Islet precursor cell (in vitro differentiated cells): ENCODE measurements around the gene USP34.
A peak's percentile ranks its signal among the peaks of the same experiment; 100 is the strongest.
"Not testable (repeated sequence)": the region's sequence is repeated elsewhere in the genome, so short reads cannot be mapped to it uniquely, and the experiment has no call there.

ENCODE experiments used
- DNase-seq: peaks from one replicate; pipeline ENCODE4 v3.0.0-alpha.2; 2018

Gene USP34

DNA sequence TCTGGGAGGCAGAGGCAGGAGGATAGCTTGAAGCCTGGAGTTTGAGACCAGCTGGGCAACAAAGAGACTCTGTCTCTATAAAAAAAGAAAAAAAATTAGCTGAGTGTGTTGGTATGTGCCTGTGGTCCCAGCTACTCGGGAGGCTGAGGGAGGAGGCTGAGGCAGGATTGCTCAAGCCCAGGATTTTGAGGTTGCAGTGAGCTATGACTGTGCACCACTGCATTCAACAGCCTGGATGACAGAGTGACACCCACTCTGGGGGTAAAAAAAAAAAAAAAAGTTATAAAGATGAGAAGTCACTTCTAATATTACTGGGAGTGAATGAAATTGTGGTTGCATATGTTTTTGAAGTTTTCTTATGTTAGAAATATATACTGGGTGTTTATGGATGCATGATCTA, 237.3 kb downstream of the USP34 start:
- DNase-seq, result no peak

DNA sequence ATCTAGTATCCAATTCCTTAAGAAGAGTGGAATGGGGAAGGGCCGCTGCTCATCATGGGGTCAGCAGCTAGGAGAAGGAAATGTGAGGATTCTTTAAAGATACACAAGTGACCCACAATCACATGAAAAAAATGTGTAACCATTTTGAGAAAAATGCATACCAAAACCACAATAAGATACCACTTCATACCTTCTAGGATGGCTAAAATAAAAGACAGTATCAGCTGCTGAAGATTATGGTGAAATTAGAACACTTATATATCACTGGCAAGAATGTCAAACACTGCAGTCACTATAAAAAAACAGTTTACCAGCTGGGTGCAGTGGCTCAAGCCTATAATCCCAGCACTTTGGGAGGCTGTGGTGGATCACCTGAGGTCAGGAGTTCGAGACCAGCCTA, 241.0 kb downstream of the USP34 start:
- no peak for DNase-seq

DNA sequence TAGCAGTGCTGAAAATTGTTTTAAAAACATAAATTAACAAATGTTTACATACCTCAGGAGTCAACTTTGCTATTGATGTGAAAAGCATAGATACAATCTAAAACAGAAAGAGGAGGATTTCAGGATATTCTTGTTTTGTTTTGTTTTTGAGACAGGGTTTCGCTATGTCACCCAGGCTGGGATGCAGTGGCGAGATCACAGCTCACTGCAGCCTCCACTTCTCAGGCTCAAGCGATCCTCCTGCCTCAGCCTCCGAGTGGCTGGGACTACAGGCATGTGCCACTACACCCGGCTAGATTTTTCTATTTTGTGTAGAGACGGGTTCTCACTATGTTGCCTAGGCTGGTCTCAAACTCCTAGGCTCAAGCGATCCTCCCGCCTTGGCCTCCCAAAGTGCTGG, 248.3 kb downstream of the USP34 start:
- DNase-seq, result no peak

GRCh38 chr2:61221819-61222218, 249.1 kb downstream of the USP34 start:
- DNase-seq, result no peak

DNA sequence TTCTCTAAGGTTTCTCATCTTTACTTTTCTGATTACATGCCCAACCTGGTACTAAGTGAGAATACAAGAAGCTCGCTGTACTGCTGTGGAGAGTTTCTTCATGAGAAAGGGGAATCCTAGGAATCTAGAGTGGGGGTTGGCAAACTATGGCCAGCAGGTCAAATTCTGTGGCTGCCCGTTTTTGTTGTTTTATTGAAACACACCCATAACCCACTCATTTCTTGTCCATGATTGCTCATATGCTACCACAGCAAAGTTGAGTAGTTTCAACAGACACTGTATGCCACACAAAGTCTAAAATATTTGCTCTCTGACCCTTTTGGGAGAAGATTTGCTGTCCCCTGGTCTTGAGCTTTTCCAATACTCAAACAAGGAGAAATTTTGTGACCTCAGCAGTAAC, 250.1 kb downstream of the USP34 start:
- no peak for DNase-seq

- no peak for DNase-seq
Measured at GRCh38 chr2:61218817-61219170, 252.1 kb downstream of the USP34 start.

DNA sequence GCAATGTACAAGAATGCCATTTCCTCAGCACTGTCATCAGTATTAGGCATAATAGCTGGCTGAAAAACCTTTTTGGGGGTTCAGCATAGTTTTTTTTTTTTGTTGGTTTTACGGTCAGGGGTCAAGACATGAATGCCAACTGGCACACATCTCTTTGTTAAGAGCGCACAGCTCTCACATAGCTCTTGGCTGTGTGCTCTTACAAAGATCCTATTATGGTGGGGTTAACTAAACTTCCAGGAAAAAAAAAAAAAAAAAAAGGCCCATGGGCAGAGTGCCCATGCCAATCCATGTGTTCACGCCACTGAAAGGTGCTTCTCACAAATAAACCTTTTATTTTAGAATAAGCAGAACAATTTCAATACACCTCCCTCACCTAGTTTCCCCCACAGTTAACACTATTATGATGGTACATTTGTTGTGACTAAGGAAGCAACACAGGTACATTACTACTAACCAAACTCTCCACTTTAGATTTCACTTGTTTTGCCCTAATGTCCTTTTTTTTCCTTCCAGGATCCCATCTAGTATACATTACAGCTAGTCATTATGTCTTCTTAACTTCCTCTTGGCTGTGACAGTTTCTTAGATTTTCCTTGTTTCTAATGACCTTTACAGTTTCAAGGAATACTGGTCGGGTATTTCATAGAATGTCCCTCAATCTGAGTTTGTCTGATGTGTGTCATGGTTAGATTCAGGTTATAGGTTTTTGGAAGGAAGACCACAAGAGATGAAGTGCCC, 252.6 kb downstream of the USP34 start:
- DNase-seq, result no peak

DNA sequence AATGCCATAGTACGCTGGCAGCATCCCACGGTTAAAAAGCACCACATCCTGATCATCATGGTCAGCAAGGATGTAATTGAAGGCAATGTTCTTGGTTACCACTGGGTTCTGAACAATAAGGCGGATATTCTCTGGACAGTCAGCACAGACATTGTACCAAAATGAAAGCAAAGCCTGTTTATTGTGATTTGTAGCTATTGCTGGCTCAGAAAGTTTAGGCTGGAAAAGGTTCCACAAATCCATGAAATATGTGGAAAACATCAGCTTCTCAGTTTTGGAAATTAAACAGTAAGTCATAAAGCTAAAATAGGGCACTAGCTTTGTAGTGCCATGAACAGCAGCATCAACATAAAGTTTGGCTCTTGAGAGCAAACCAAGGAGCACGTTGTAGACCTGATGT, 256.7 kb downstream of the USP34 start:
- DNase-seq, result no peak

DNA sequence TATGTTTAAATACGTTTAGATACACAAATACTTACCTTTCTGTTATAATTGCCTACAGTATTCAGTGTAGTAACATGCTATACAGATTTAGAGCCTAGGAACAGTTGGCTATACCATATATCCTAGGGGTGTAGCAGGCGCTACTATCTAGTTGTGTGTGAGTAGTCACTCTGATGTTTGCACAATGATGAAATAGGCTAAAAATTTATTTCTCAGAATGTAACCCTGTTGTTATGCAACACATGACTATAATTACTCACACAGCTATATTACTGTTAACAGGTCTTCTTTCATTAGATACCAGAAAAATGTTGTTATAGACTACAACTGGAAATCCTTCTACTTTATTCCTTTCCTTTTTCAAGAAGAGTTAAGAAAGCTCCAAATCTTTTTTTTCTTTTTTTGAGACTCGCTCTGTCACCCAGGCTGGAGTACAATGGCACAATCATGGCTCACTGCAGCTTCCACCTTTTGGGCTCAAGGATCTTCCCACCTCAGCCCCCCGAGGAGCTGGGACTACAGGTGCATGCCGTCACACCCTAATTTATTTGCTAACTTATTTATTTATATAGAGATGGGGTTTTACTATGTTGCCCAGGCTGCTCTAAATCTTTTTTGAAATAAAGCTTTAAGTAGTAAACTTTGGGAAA, 260.4 kb downstream of the USP34 start:
- no peak for DNase-seq

DNA sequence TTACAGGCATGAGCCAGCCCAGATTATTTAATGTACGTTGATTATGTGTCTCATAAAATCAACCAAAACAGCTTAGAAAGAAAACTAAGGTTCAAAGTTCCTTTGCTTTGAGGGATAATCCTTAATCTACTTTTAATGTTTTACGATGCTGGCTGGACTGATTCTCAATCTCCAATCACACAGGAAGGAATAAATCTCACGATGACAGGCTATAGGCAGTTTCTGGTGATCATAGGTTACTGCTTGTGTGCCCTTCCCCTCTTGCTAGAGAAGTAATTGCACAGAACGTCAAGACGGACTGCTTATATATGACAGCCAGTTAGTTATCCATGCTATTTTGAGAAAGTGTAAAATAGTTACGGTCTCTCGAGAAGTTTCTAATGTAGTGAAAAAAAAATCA, 265.8 kb downstream of the USP34 start:
- DNase-seq, result no peak

DNA sequence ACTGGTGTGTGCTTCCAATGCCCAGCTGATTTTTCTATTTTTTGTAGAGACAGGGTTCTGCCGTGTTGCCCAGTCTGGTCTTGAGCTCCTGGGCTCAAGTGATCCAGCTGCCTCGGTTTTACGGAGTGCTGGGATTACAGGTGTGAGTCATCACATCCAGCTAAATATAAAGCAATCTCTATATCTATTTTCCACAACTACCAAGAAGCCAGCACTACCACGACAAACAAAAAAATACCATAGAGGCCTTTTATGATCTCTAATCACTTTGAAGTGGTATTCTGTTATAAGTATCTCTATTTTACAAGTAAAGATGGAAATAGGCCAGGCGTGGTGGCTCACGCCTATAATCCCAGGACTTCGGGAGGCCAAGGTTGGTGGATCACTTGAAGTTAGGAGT, 274.2 kb downstream of the USP34 start:
- DNase-seq, result no peak

DNA sequence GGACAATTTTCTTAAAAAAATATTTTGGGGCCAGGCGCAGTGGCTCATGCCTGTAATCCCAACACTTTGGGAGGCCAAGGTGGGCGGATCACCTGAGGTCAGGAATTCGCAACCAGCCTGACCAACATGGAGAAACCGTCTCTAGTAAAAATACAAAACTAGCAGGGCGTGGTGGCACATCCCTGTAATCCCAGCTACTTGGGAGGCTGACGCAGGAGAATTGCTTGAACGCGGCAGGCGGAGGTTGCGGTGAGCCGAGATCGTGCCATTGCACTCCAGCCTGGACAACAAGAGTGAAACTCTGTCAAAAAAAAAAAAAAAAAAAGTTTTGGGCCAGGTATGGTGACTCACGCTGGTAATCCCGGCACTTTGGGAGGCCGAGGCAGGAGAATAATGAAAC, 276.2 kb downstream of the USP34 start:
- DNase-seq, result not testable (repeated sequence)

GRCh38 chr2:61193670-61194561, 277.0 kb downstream of the USP34 start:
- DNase-seq, result no peak

- no peak for DNase-seq
Measured at GRCh38 chr2:61187085-61187484, 283.8 kb downstream of the USP34 start.

DNA sequence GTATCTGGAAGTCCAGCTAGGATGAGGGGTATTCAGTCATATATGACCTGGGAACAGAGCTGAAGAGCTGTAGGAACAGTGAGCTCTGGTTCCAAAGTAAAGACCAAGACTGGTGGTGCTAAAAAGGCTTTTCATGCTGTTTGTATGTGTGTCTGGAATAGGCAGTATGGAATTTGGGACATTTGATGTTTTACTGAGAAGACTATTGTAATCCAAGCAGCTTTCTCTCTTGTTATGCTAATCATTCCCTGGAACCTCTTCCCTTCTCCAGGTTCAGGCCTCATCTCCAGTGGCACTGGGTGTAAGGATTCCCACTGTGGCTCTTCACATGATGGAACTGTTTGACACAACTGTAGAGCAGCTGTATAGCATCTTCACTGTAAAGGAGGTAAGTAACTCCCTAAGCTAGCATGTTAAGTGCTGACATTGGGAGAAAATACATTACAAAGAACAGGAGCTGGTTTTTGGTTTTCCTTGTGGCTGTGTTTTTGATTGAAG, 285.6 kb downstream of the USP34 start:
- no peak for DNase-seq

- DNase-seq, result no peak
Measured at GRCh38 chr2:61184263-61184662, 286.6 kb downstream of the USP34 start.

- no peak for DNase-seq
Measured at GRCh38 chr2:61183795-61184194, 287.1 kb downstream of the USP34 start.

- DNase-seq, result no peak
Measured at GRCh38 chr2:61182059-61182383, 288.9 kb downstream of the USP34 start.

DNA sequence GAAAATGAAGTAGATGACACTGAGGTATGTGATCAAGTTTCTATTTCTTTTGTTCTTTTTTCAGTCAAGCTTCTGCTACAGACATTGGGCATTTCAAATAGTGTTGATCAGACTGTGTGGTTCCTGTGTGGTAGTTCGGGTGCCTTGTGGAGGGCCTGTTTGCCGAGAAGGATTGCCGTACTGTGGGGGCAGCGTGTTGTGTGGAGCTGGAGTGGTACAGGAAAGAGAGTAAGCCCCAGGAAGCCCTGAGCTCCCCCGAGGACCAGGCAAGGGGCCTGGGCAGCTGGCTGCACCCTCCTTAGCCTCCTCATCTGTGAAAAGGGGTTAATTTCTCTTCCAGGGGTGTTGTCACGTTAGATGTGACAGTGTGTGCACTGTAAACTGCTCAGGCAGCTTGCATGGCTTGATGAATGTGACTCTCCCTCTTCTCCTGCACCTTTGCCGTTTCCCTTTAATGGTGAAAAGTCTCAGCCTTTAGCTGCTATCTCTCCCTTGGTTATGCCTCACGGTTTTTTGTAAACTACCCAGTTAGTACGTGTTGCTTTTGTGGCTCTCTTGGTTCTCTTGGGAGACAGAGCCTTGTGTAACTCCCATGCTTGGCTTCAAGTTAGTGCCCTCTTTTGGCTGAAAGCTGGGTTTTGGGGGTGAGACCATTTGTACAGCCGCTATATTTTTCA, 289.4 kb downstream of the USP34 start:
- DNase-seq, result no peak

- DNase-seq, result no peak
Measured at GRCh38 chr2:61180686-61181085, 290.2 kb downstream of the USP34 start.

DNA sequence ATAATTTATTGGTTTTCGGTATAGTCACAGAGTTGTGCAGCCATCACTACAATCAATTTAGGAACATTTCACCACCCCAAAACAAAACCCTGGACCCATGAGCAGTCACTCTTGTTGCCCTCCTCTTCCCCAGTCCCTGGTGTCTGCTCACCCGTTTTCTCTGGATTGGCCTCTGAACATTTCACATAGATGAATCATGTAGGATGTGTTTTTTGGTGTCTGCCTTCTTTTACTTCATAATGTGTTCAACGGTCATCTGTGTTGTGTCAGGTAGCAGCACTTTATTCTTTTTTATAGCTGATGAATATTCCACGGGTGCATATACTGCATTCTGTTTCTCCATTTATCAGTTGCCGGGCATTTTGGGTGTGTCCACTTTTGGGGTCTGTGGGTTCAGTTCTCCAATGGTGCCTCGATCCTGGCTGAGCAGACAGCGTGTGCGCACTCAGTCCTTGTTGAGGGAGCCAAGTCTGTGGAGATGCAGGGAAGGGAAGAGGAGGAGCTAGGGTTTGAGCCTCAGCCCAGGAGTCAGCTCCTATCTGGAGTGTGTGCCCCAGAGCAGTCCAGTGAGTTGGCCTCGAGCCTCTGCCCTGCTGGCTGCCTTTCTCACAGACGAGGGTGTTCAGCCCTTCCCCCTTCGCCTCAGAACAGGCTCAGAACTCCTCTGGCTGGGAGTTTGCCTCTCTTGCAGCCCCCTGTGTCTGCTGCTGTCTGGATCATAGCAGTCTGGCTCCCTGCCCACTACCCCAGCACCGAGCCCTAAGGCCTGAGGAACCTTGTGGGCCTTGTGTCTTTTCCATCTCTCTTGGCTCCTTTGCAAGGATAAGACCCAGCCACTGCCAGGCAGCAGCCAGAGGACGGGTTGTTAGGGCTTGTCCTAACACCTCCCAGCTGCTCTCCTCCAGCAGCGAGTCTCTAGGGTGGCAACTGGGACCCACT, 290.9 kb downstream of the USP34 start:
- DNase-seq, result peak; percentile 68
